CD4-positive, CD25-positive, alpha-beta regulatory T cell (primary cell): ENCODE results near the gene TNPO2. TPM values are rescaled to one million over a fixed set of nuclear protein-coding genes. Genes with fewer than 3 reads are reported as not detected.
A peak's percentile ranks its signal among the peaks of the same experiment; 100 is the strongest.

ENCODE experiments used
- ATAC-seq, 2 donors: fragments of 150-1000 bp; cut with Tn5 transposase; one replicate each; pipeline ENCODE4 v1.10.0; 2021; ENCODE audit warnings: low read depth in 2 of 2, moderate number of reproducible peaks in 2 of 2, moderate library complexity in 1 of 2
- DNase-seq, 3 donors: peaks; one replicate each; pipeline versions ENCODE4 v3.0.0 to v3.0.0-alpha.2; 2012 to 2022; ENCODE audit warnings: mixed read lengths in 1 of 3
- H3K27ac ChIP-seq: one replicate; pipeline ENCODE4 v1.7.0; 2013; ENCODE audit warnings: mild to moderate bottlenecking, low read length; ENCODE audit not compliant: insufficient read depth, poor library complexity, severe bottlenecking
- H3K27me3 ChIP-seq: one replicate; pipeline ENCODE4 v1.7.0; 2013; ENCODE audit warnings: low read length; ENCODE audit not compliant: control insufficient read depth, insufficient read depth
- H3K36me3 ChIP-seq: one replicate; pipeline ENCODE4 v1.7.0; 2013; ENCODE audit warnings: mild to moderate bottlenecking, low read length, moderate library complexity; ENCODE audit not compliant: control insufficient read depth, insufficient read depth
- H3K4me1 ChIP-seq: 2 replicates; pipeline ENCODE4 v1.7.0; 2013; ENCODE audit warnings: mild to moderate bottlenecking, low read length; ENCODE audit not compliant: insufficient read depth, control insufficient read depth, poor library complexity, severe bottlenecking
- H3K4me3 ChIP-seq: one replicate; pipeline ENCODE4 v1.7.0; 2013; ENCODE audit warnings: low read depth, mild to moderate bottlenecking, low read length, moderate library complexity
- H3K9me3 ChIP-seq, 2 experiments: 1 replicate in 1 of 2; 2 replicates in 1 of 2; pipeline ENCODE4 v1.7.0; 2013; ENCODE audit warnings: low read length in 2 of 2, mild to moderate bottlenecking in 1 of 2, moderate library complexity in 1 of 2; ENCODE audit not compliant: control insufficient read depth in 2 of 2
- H3K27ac Mint-ChIP-seq, 3 donors: one replicate each; pipeline ENCODE4 v1.8.0; 2020 to 2022; ENCODE audit warnings: mild to moderate bottlenecking in 3 of 3, mixed read lengths in 3 of 3, moderate library complexity in 2 of 3
- H3K27me3 Mint-ChIP-seq: one replicate; pipeline ENCODE4 v1.8.0; 2022; ENCODE audit warnings: mild to moderate bottlenecking, mixed read lengths
- H3K36me3 Mint-ChIP-seq: one replicate; pipeline ENCODE4 v1.8.0; 2020; ENCODE audit warnings: mixed read lengths
- H3K4me1 Mint-ChIP-seq, 4 donors: one replicate each; pipeline ENCODE4 v1.8.0; 2020 to 2022; ENCODE audit warnings: mixed read lengths in 4 of 4, mild to moderate bottlenecking in 1 of 4
- H3K4me3 Mint-ChIP-seq, 4 donors: one replicate each; pipeline ENCODE4 v1.8.0; 2020 to 2022; ENCODE audit warnings: mild to moderate bottlenecking in 4 of 4, mixed read lengths in 4 of 4, moderate library complexity in 3 of 4
- H3K9me3 Mint-ChIP-seq, 7 donors: one replicate each; pipeline ENCODE4 v1.8.0; 2020 to 2022; ENCODE audit warnings: mixed read lengths in 7 of 7, mild to moderate bottlenecking in 3 of 7, moderate library complexity in 2 of 7
- polyA plus RNA-seq, 4 donors: library from polyadenylated mRNA; unstranded; fragments of 300-500 nt; fragmentation: Illumina TruSeq; gene quantifications; one replicate each; pipeline ENCODE4 v1.2.3, GENCODE V29; 2021
- total RNA-seq: library from RNA; stranded (reverse); gene quantifications from one replicate; pipeline ENCODE4 v1.2.3, GENCODE V29; 2022

TNPO2 gene
- total and polyA plus RNA-seq, 5 donors from 2014 or later = 1.7 to 42.9 (median 2.3) TPM

DNA sequence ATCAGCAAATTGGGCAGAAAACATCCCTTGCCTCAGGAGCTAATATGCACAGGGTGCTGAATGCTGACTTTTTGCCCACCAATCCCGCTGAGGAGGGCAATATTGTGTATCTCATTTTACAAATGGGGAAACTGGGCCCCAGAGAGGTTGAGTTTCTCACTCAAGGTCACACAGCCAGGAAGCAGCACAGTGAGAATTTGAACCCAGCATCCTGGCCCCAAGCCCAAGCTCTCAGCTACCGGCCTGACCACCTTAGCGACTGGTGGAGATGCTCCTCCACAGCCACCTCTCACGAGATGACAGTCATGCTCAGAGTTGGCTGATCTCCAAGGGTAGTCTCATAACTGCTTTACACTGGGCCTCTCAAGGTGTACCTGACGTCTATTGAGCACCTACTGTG, 30.8 kb downstream of the TNPO2 start:
- no peaks in the 10 kb centered on the region for H3K36me3 ChIP-seq
- H3K9me3 ChIP-seq = no peaks in the 10 kb centered on the region
- no peak for DNase-seq
- Mint-ChIP-seq H3K4me3 (no peak overlapping the region), H3K9me3 (peaks cover 0 to 1% (median 0%) of the 10 kb centered on the region in 7 donors), H3K27me3 (no peaks in the 10 kb centered on the region), H3K27ac (no peak overlapping the region), H3K36me3 (no peaks in the 10 kb centered on the region), H3K4me1 (peaks cover 0 to 9% (median 6%) of the 10 kb centered on the region in 4 donors)
- no peak for ATAC-seq
- H3K4me1 ChIP-seq = peaks cover 15% of the 10 kb centered on the region
- H3K27ac ChIP-seq = no peak overlapping the region
- H3K27me3 ChIP-seq = no peaks in the 10 kb centered on the region
- no peak overlapping the region for H3K4me3 ChIP-seq

DNA sequence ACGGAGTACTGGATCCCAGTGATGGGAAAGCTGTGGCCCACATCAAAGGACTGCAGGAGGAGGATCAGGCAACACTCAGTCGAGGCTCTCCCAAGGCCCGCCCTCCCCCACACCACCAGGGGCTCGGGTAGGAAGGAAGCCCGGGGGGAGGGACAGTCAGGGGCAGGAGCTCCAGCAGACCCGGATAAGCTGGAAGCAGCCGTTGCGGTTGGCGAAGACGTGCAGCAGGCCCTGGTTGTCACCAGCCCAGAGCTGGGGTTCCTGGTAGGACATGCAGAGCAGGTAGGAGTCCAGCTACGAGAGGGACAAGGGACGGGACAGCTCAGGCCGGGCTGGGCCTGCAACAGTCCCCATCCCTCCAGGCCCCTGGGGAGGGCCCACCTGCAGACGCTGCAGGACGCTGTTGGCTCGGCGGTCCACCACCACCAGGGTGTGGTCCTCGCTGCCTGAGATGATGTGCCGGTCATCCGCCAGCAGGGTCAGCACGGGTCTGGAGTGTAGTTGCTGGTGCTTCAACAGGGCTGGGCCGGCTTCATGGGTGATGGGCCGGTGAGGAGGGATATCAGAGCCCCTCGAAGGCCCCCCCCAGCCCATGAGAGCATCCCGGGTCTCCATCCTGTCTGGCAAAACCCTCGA, 34.0 kb downstream of the TNPO2 start:
- H3K36me3 Mint-ChIP-seq = no peaks in the 10 kb centered on the region
- H3K4me1 ChIP-seq = no peaks in the 10 kb centered on the region
- H3K4me1 Mint-ChIP-seq = no peaks in the 10 kb centered on the region
- H3K4me3 Mint-ChIP-seq = no peak overlapping the region
- no peak overlapping the region for H3K27ac Mint-ChIP-seq
- ATAC-seq = no peak
- H3K27ac ChIP-seq = no peak overlapping the region
- peaks cover 0 to 1% (median 0%) of the 10 kb centered on the region in 7 donors for H3K9me3 Mint-ChIP-seq
- H3K27me3 Mint-ChIP-seq = no peaks in the 10 kb centered on the region
- no peaks in the 10 kb centered on the region for H3K27me3 ChIP-seq
- H3K9me3 ChIP-seq = no peaks in the 10 kb centered on the region
- H3K4me3 ChIP-seq = no peak overlapping the region
- no peak for DNase-seq
- no peaks in the 10 kb centered on the region for H3K36me3 ChIP-seq

DNA sequence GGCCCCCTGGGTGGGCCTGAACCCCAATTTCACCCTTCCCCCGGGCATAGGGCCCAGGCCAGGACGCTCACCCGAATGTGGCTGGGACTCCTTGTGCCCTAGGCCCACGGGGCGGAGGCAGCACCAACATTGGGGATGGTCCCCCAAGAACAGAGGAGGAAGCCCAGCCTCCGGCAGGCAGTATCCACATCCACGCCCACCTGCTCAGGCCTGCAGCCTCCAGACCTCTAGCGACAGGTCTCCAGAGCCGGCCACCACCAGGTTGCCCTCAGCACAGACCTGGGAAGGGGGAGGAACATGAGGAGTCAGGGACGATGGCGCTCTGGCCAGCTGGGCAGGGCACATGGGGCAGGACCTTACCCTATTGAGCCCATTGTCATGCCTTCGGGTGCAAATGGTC, 34.7 kb downstream of the TNPO2 start:
- Mint-ChIP-seq H3K27me3 (no peaks in the 10 kb centered on the region), H3K36me3 (no peaks in the 10 kb centered on the region), H3K4me1 (no peaks in the 10 kb centered on the region), H3K4me3 (peak overlapping the region in 1 of 4 donors; percentile 52), H3K27ac (no peak overlapping the region), H3K9me3 (peaks cover 0 to 2% (median 0%) of the 10 kb centered on the region in 7 donors)
- Histone ChIP-seq H3K27me3 (no peaks in the 10 kb centered on the region), H3K4me3 (no peak overlapping the region), H3K9me3 (no peaks in the 10 kb centered on the region), H3K36me3 (no peaks in the 10 kb centered on the region), H3K27ac (no peak overlapping the region), H3K4me1 (no peaks in the 10 kb centered on the region)
- no peak for DNase-seq
- no peak for ATAC-seq

DNA sequence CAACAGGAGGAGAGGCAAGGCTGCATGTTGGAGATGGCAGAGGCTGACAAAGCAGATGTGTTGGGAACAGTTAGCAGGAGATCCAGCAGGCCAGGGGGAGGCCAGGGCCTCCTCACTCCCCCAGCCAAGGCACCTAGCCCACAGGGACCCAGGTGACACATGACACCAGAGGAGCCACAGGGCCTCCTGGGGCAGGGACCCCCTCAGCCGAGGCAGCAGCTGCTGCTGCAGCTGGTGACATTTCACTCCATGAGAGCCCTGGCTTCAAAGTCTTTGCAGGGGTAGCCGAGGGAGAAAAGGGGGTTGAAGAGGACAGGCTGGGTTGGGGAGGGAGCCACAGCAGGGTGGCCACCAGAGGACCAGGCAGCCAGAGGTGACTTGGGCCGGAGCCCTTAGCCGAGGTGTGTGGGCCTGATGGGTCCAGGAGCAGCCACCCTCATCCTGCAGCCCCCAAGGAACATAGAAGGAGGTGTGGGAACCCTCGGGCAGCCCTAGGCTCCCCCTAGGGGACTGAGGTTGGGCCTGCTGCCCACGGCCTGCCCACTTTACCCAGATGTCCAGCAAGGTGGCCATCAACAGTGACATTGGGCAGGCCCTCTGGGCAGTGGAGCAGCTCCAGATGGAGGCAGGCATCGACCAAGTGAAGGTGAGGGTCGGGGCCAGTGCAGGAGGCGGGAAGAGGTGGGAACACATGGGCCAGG, 36.1 kb downstream of the TNPO2 start, which contains the start of gene GNG14:
TSS of gene GNG14 (plus strand) at position 503 of the 701 bp plus-strand sequence. CDS start at position 554, 51 bp downstream.
- no peaks in the 10 kb centered on the region for H3K4me1 Mint-ChIP-seq
- no peak within 1 kb of the TSS for H3K4me3 ChIP-seq
- H3K36me3 ChIP-seq = no peaks in the 10 kb centered on the region
- no peak within 1 kb of the TSS for H3K27ac Mint-ChIP-seq
- H3K9me3 Mint-ChIP-seq = peaks cover 0 to 2% (median 0%) of the 10 kb centered on the region in 7 donors
- no peaks in the 10 kb centered on the region for H3K27me3 Mint-ChIP-seq
- no peaks in the 10 kb centered on the region for H3K4me1 ChIP-seq
- H3K9me3 ChIP-seq = no peaks in the 10 kb centered on the region
- H3K27ac ChIP-seq = no peak within 1 kb of the TSS
- no peaks in the 10 kb centered on the region for H3K27me3 ChIP-seq
- ATAC-seq (no peak), DNase-seq (no peak)
- H3K36me3 Mint-ChIP-seq = no peaks in the 10 kb centered on the region
- H3K4me3 Mint-ChIP-seq = peak within 1 kb of the TSS in 2 of 4 donors; percentile 25 to 69

DNA sequence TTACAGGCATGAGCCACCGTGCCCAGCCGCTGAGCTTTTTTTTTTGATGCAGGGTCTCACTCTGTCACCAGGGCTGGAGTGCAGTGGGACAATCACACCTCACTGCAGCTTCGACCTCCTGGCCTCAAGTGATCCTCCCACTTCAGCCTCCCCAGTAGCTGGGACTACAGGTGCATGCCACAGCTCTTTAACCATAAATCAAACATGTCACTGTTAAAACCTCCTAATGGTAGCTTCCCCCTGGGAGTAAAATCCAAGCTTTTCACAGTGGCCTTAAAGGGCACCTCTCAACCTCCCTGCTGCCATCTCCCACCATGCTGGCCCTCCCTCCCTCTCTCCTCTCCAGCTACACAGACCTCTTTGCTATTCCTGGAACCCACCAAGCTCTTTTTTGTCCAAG, 37.9 kb downstream of the TNPO2 start:
- H3K27ac Mint-ChIP-seq = peak overlapping the region in 1 of 3 donors; percentile 46
- Histone ChIP-seq H3K9me3 (no peaks in the 10 kb centered on the region), H3K36me3 (no peaks in the 10 kb centered on the region), H3K4me1 (peaks cover 8% of the 10 kb centered on the region), H3K27me3 (no peaks in the 10 kb centered on the region), H3K27ac (no peak overlapping the region), H3K4me3 (no peak overlapping the region)
- H3K4me1 Mint-ChIP-seq = peaks cover 4 to 11% (median 9%) of the 10 kb centered on the region in 4 donors
- peak overlapping the region in 2 of 4 donors; percentile 38 to 73 for H3K4me3 Mint-ChIP-seq
- ATAC-seq (no peak), DNase-seq (no peak)
- H3K9me3 Mint-ChIP-seq = peaks cover 0 to 2% (median 0%) of the 10 kb centered on the region in 7 donors
- peaks cover 5% of the 10 kb centered on the region for H3K36me3 Mint-ChIP-seq
- H3K27me3 Mint-ChIP-seq = peaks cover 10% of the 10 kb centered on the region

DNA sequence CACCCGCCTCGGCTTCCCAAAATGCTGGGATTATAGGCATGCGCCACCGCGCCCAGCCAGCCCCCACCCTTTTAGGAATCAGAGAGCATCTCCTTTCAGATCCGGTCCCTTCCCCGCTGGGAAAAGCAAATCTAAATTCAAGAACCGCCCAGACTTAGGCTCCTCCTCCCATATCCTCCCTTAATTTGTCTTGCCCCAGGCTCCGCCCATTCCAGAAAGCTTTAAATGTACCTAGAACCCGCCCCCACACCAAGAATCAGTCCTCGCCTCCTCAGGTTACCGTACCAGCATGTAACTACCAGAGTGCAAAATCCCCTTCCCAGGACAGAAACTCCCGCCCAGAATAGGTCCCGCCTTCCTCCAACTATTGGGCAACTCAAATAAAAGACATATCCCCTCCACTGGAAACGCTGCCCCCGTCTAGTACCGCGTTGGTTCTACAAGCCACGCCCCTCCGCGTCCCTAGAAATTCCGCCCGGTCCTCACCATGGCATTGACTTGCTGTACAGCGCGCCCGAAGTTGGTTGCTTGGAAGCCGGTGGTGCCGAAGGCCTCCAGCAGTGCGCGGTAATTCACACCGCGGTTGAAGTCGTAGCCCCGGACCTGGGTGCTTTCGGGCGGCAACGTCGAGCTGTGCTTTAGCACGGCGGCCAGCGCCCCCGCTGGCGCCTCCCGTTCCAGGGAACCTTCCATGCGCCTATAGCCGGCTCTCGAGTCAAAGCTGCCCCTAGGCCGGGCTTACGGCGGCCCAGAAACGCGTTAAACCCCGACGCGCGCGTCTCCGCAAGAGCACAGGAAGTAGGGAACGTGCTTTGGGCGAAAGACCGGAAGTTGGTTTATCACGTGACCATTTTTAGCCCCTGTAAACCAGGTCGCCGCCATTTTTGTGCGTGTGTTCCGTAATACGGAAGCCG, 42.4 kb downstream of the TNPO2 start, which contains the start of gene DHPS:
TSS of gene DHPS (minus strand) at position 807 of the 914 bp plus-strand sequence. CDS start at position 693, 114 bp downstream.
- peaks cover 25% of the 10 kb centered on the region for H3K36me3 Mint-ChIP-seq
- Histone ChIP-seq H3K4me3 (peak within 1 kb of the TSS; percentile 81), H3K4me1 (peaks cover 14% of the 10 kb centered on the region), H3K9me3 (no peaks in the 10 kb centered on the region), H3K27me3 (no peaks in the 10 kb centered on the region), H3K27ac (peak within 1 kb of the TSS; percentile 97), H3K36me3 (peaks cover 28% of the 10 kb centered on the region)
- peaks cover 14% of the 10 kb centered on the region for H3K27me3 Mint-ChIP-seq
- DNase-seq = peak; percentile 89 to 99 (median 94)
- H3K4me1 Mint-ChIP-seq = peaks cover 9 to 36% (median 18%) of the 10 kb centered on the region in 4 donors
- peak within 1 kb of the TSS; percentile 95 to 100 (median 98) for H3K4me3 Mint-ChIP-seq
- H3K27ac Mint-ChIP-seq = peak within 1 kb of the TSS; percentile 95 to 100 (median 97)
- peaks cover 0 to 2% (median 0%) of the 10 kb centered on the region in 7 donors for H3K9me3 Mint-ChIP-seq
- ATAC-seq = peak; percentile 80 to 83

DNA sequence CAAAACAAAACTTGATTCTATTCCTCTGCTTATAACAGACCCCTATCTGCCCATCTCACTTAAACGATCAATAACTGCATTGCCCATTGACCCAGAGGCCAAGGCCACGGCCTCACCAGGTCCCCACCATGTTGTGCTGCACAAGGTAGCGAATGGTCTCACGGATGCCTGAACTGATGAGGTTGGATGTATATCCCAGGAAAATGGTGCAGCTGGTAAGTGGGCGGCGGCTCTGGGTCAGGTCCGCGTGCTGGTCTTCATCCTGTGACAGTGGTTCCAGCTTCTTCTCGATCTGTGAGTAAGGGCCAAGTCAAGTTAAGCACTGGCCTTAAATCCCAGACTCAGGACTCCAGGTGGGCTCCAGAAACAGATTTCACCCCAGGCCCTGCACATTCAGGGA, 43.7 kb downstream of the TNPO2 start:
- Histone ChIP-seq H3K9me3 (no peaks in the 10 kb centered on the region), H3K4me3 (no peak overlapping the region), H3K27me3 (no peaks in the 10 kb centered on the region), H3K27ac (no peak overlapping the region), H3K4me1 (peaks cover 14% of the 10 kb centered on the region), H3K36me3 (peaks cover 41% of the 10 kb centered on the region)
- H3K27me3 Mint-ChIP-seq = peaks cover 14% of the 10 kb centered on the region
- H3K4me1 Mint-ChIP-seq = peaks cover 9 to 38% (median 20%) of the 10 kb centered on the region in 4 donors
- peaks cover 27% of the 10 kb centered on the region for H3K36me3 Mint-ChIP-seq
- H3K27ac Mint-ChIP-seq = peak overlapping the region in 2 of 3 donors; percentile 20 to 59
- peak overlapping the region; percentile 48 to 73 (median 66) for H3K4me3 Mint-ChIP-seq
- peaks cover 0 to 2% (median 0%) of the 10 kb centered on the region in 7 donors for H3K9me3 Mint-ChIP-seq
- ATAC-seq = no peak
- no peak for DNase-seq
